OCI-LY7 (cell line): ENCODE data around the gene CHCHD6. TPM values are rescaled to one million over a fixed set of nuclear protein-coding genes. Genes with fewer than 3 reads are reported as not detected.

ENCODE experiments used
- BruUV-seq: library from RNA; stranded (reverse); fragments of 400-500 nt; replicated peaks from 2 replicates; lab custom pipeline; 2021; lab: Mats Ljungman, UMichigan
- CTCF ChIA-PET: fragments of 300-600 bp; sonication (Branson Sonifier 250); formaldehyde crosslinking; loops from one replicate; lab custom pipeline; 2022; ENCODE audit warnings: antibody characterized with exemption; ENCODE audit not compliant: unreplicated experiment; lab: Charles Lee
- POLR2A ChIA-PET: fragments of 300-600 bp; sonication (Branson Sonifier 250); formaldehyde crosslinking; loops from one replicate; lab custom pipeline; 2022; ENCODE audit warnings: antibody characterized with exemption; lab: Charles Lee
- DNase-seq: peaks from one replicate; pipeline ENCODE4 v3.0.0-alpha.2; 2015; ENCODE audit warnings: low spot score
- H2AFZ ChIP-seq: fragments of 200-600 bp; sonication (generic), shearing (Covaris generic); 2 replicates; pipeline ENCODE4 v1.6.1; 2014; ENCODE audit warnings: mild to moderate bottlenecking, antibody characterized with exemption, low read length, moderate library complexity
- H3K27ac ChIP-seq: fragments of 200-600 bp; sonication (generic); 2 replicates; pipeline ENCODE4 v1.5.1; 2014; ENCODE audit warnings: mixed run types, low read depth, mild to moderate bottlenecking, moderate library complexity, low read length, inconsistent platforms; ENCODE audit not compliant: poor library complexity, severe bottlenecking
- H3K36me3 ChIP-seq: fragments of 200-600 bp; sonication (generic); 2 replicates; pipeline ENCODE4 v1.6.1; 2014; ENCODE audit warnings: mild to moderate bottlenecking, antibody characterized with exemption, low read length, moderate library complexity, mixed read lengths; ENCODE audit not compliant: insufficient read depth
- H3K4me1 ChIP-seq: fragments of 200-600 bp; sonication (generic); 2 replicates; pipeline ENCODE4 v1.5.1; 2014; ENCODE audit warnings: mild to moderate bottlenecking, low read length; ENCODE audit not compliant: insufficient read depth, poor library complexity, severe bottlenecking
- H3K4me2 ChIP-seq: fragments of 200-600 bp; sonication (generic); 2 replicates; pipeline ENCODE4 v1.6.1; 2014; ENCODE audit warnings: mild to moderate bottlenecking, low read length
- H3K4me3 ChIP-seq: fragments of 200-600 bp; sonication (generic); 2 replicates; pipeline ENCODE4 v1.5.1; 2014; ENCODE audit warnings: mild to moderate bottlenecking, low read depth, low read length; ENCODE audit not compliant: poor library complexity, severe bottlenecking
- H3K79me2 ChIP-seq: fragments of 200-600 bp; sonication (generic); 2 replicates; pipeline ENCODE4 v1.6.1; 2016; ENCODE audit warnings: low read depth, mild to moderate bottlenecking, low read length, moderate library complexity, mixed read lengths; ENCODE audit not compliant: insufficient read depth
- H3K9me2 ChIP-seq: fragments of 200-600 bp; sonication (generic); 2 replicates; pipeline ENCODE4 v1.6.1; 2016; ENCODE audit warnings: mild to moderate bottlenecking, low read length, mixed read lengths; ENCODE audit not compliant: insufficient read depth
- H3K9me3 ChIP-seq: fragments of 200-600 bp; sonication (generic); 2 replicates; pipeline ENCODE4 v1.6.1; 2014; ENCODE audit warnings: mild to moderate bottlenecking, mixed run types, low read length, mixed read lengths
- H4K20me1 ChIP-seq: fragments of 200-600 bp; sonication (generic); 2 replicates; pipeline ENCODE4 v1.6.1; 2014; ENCODE audit warnings: mild to moderate bottlenecking, antibody characterized with exemption, low read length, moderate library complexity, mixed read lengths; ENCODE audit not compliant: insufficient read depth
- EZH2phosphoT487 ChIP-seq: fragments of 200-600 bp; sonication (generic); IDR thresholded peaks from 2 replicates; pipeline ENCODE4 v1.6.1; 2018; ENCODE audit warnings: low read depth, borderline replicate concordance, mild to moderate bottlenecking, mixed run types, antibody characterized with exemption, low read length, moderate library complexity, mixed read lengths
- intact Hi-C: fragments of 100-400 bp; cut with micrococcal nuclease; formaldehyde crosslinking; loops from one replicate; pipeline ENCODE4 v1.10.0; 2022; ENCODE audit not compliant: unreplicated experiment
- total RNA-seq, 2 experiments: library from RNA; depleted of rRNA in 1 of 2; stranded (reverse); fragments of >200 nt in 1 of 2; shearing (Covaris generic) in 1 of 2; gene quantifications; 2 replicates each; pipeline ENCODE4 v1.2.3, GENCODE V29; 2014 to 2022
- TF ChIP-seq, protein P1 (sequence below): fragments of 200-600 bp; sonication (generic); conservative IDR thresholded peaks from 2 replicates; pipeline ENCODE4 v1.5.1; 2014; ENCODE audit warnings: mild to moderate bottlenecking, antibody characterized with exemption, low read length, moderate library complexity, mixed read lengths

CHCHD6 gene
- total RNA-seq, 2 experiments from 2014 or later = 14.7 to 21.2 TPM

DNA sequence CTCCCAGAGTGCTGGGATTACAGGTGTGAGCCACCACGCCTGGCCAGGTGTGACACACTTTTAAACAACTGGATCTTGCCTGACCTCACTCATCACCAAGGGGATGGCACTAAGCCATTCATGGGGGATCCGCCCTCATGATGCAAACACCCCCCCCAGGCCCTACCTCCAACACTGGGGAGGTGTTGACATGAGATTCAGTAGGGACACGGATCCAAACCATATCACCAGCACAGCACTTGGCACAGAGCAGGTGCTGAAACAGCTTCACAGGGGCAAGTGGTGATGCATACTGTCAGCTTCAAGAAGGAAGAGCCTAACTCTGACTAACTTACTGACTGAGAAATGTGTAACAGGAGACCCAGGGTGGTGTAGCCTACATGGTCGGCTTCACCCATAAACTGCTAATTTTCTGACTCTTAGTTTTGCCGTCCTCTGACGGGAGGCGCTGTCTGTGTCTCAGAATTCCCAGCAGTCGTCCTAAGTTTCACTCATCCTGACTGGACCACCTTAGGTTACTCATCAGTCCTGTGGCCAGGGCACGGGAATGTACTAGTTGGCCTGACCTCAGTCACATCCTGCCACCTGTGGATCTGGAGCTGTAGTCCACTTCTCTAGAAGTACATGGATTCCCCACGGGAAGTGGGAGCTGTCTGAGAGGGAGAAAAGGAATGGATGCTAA lies 197.0 kb downstream of the CHCHD6 start:
- no TSS peak for BruUV-seq

DNA sequence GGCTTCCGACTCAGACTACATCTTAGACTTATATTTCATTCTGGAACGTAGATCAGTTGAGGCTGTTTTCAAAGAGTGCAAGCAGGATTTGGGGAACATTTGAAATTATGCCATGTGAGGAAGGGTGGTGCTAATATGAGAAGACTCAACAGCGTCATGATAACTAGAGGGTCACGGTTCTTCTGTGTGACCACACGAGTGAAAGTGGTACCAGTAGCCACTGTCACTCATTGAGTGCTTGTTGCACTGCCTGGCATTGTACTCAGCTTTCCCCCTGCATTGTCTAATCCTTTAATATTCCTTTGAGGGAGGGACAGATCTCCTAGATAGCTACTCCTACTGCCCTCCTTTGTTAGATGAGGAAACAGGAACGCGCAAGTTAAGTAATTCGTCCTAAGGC lies 197.6 kb downstream of the CHCHD6 start:
- Histone ChIP-seq H3K36me3 (no peaks in the 10 kb centered on the region), H2AFZ (no peak overlapping the region), H3K27ac (no peak overlapping the region), H3K9me2 (no peaks in the 10 kb centered on the region), H3K4me2 (no peak overlapping the region), H4K20me1 (no peaks in the 10 kb centered on the region), H3K4me3 (no peak overlapping the region), H3K4me1 (no peaks in the 10 kb centered on the region), H3K79me2 (no peaks in the 10 kb centered on the region), H3K9me3 (no peaks in the 10 kb centered on the region)
- ChIA-PET CTCF (interaction anchor here (0.5 kb wide), 1 partner anchor 156 kb away, joined by 4 read pairs; no protein-coding TSS in a partner anchor), POLR2A (no interaction called here)
- no TSS peak for BruUV-seq
- no peak for TF ChIP-seq EZH2phosphoT487
- TF ChIP-seq, protein P1, sequence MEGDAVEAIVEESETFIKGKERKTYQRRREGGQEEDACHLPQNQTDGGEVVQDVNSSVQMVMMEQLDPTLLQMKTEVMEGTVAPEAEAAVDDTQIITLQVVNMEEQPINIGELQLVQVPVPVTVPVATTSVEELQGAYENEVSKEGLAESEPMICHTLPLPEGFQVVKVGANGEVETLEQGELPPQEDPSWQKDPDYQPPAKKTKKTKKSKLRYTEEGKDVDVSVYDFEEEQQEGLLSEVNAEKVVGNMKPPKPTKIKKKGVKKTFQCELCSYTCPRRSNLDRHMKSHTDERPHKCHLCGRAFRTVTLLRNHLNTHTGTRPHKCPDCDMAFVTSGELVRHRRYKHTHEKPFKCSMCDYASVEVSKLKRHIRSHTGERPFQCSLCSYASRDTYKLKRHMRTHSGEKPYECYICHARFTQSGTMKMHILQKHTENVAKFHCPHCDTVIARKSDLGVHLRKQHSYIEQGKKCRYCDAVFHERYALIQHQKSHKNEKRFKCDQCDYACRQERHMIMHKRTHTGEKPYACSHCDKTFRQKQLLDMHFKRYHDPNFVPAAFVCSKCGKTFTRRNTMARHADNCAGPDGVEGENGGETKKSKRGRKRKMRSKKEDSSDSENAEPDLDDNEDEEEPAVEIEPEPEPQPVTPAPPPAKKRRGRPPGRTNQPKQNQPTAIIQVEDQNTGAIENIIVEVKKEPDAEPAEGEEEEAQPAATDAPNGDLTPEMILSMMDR = no peak
- DNase-seq = no peak
- intact Hi-C loops = no loop called here

More for the DNA sequence above, 197.0 kb downstream of the CHCHD6 start:
- TF ChIP-seq, protein P1 = no peak
- TF ChIP-seq EZH2phosphoT487 = no peak
- no peak for DNase-seq
- no peaks in the 10 kb centered on the region for H3K36me3 ChIP-seq
- H3K79me2 ChIP-seq = no peaks in the 10 kb centered on the region
- H3K9me2 ChIP-seq = no peaks in the 10 kb centered on the region
- POLR2A ChIA-PET = no interaction called here
- no peak overlapping the region for H3K4me3 ChIP-seq
- no peak overlapping the region for H3K27ac ChIP-seq
- no peaks in the 10 kb centered on the region for H3K4me1 ChIP-seq
- CTCF ChIA-PET = no interaction called here
- H2AFZ ChIP-seq = no peak overlapping the region
- no peak overlapping the region for H3K4me2 ChIP-seq
- H4K20me1 ChIP-seq = no peaks in the 10 kb centered on the region
- intact Hi-C loops = no loop called here
- no peaks in the 10 kb centered on the region for H3K9me3 ChIP-seq

DNA sequence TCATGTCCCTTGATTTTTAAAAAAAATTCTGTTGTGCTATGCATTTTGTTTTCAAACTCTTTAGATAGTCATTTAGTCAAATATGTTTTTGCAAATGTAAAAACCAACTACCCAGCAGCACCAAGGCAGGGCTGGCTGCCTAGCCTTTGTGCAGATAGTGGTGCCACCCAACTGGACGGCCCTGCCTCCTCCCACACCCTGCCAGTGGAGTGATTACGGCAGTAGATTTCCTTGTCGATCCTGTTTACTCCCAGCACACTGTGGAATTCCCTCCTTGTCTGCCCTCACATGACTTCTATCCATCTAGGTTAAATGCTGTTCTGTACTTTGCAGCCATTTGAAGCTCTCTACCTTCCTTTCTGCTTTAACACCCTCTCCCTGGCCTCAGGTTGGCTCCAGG lies 199.5 kb downstream of the CHCHD6 start:
- no peak for DNase-seq
- Histone ChIP-seq H3K4me2 (no peak overlapping the region), H2AFZ (no peak overlapping the region), H3K4me3 (no peak overlapping the region), H3K4me1 (no peaks in the 10 kb centered on the region), H3K36me3 (no peaks in the 10 kb centered on the region), H3K9me3 (no peaks in the 10 kb centered on the region), H3K9me2 (no peaks in the 10 kb centered on the region), H3K79me2 (no peaks in the 10 kb centered on the region), H3K27ac (no peak overlapping the region), H4K20me1 (no peaks in the 10 kb centered on the region)
- ChIA-PET POLR2A (no interaction called here), CTCF (no interaction called here)
- no peak for TF ChIP-seq EZH2phosphoT487
- TF ChIP-seq, protein P1 = no peak
- BruUV-seq = no TSS peak
- intact Hi-C loops = no loop called here
